OCI-LY7 (cell line): ENCODE measurements around the gene BCAR1. TPM values are rescaled to one million over a fixed set of nuclear protein-coding genes. Genes with fewer than 3 reads are reported as not detected.

Source experiments
- BruUV-seq: library from RNA; stranded (reverse); fragments of 400-500 nt; replicated peaks from 2 replicates; lab custom pipeline; 2021; lab: Mats Ljungman, UMichigan
- CTCF ChIA-PET: fragments of 300-600 bp; sonication (Branson Sonifier 250); formaldehyde crosslinking; loops from one replicate; lab custom pipeline; 2022; ENCODE audit warnings: antibody characterized with exemption; ENCODE audit not compliant: unreplicated experiment; lab: Charles Lee
- POLR2A ChIA-PET: fragments of 300-600 bp; sonication (Branson Sonifier 250); formaldehyde crosslinking; loops from one replicate; lab custom pipeline; 2022; ENCODE audit warnings: antibody characterized with exemption; lab: Charles Lee
- DNase-seq: peaks from one replicate; pipeline ENCODE4 v3.0.0-alpha.2; 2015; ENCODE audit warnings: low spot score
- H2AFZ ChIP-seq: fragments of 200-600 bp; sonication (generic), shearing (Covaris generic); 2 replicates; pipeline ENCODE4 v1.6.1; 2014; ENCODE audit warnings: mild to moderate bottlenecking, antibody characterized with exemption, low read length, moderate library complexity
- H3K27ac ChIP-seq: fragments of 200-600 bp; sonication (generic); 2 replicates; pipeline ENCODE4 v1.5.1; 2014; ENCODE audit warnings: mixed run types, low read depth, mild to moderate bottlenecking, moderate library complexity, low read length, inconsistent platforms; ENCODE audit not compliant: poor library complexity, severe bottlenecking
- H3K36me3 ChIP-seq: fragments of 200-600 bp; sonication (generic); 2 replicates; pipeline ENCODE4 v1.6.1; 2014; ENCODE audit warnings: mild to moderate bottlenecking, antibody characterized with exemption, low read length, moderate library complexity, mixed read lengths; ENCODE audit not compliant: insufficient read depth
- H3K4me1 ChIP-seq: fragments of 200-600 bp; sonication (generic); 2 replicates; pipeline ENCODE4 v1.5.1; 2014; ENCODE audit warnings: mild to moderate bottlenecking, low read length; ENCODE audit not compliant: insufficient read depth, poor library complexity, severe bottlenecking
- H3K4me2 ChIP-seq: fragments of 200-600 bp; sonication (generic); 2 replicates; pipeline ENCODE4 v1.6.1; 2014; ENCODE audit warnings: mild to moderate bottlenecking, low read length
- H3K4me3 ChIP-seq: fragments of 200-600 bp; sonication (generic); 2 replicates; pipeline ENCODE4 v1.5.1; 2014; ENCODE audit warnings: mild to moderate bottlenecking, low read depth, low read length; ENCODE audit not compliant: poor library complexity, severe bottlenecking
- H3K79me2 ChIP-seq: fragments of 200-600 bp; sonication (generic); 2 replicates; pipeline ENCODE4 v1.6.1; 2016; ENCODE audit warnings: low read depth, mild to moderate bottlenecking, low read length, moderate library complexity, mixed read lengths; ENCODE audit not compliant: insufficient read depth
- H3K9me2 ChIP-seq: fragments of 200-600 bp; sonication (generic); 2 replicates; pipeline ENCODE4 v1.6.1; 2016; ENCODE audit warnings: mild to moderate bottlenecking, low read length, mixed read lengths; ENCODE audit not compliant: insufficient read depth
- H3K9me3 ChIP-seq: fragments of 200-600 bp; sonication (generic); 2 replicates; pipeline ENCODE4 v1.6.1; 2014; ENCODE audit warnings: mild to moderate bottlenecking, mixed run types, low read length, mixed read lengths
- H4K20me1 ChIP-seq: fragments of 200-600 bp; sonication (generic); 2 replicates; pipeline ENCODE4 v1.6.1; 2014; ENCODE audit warnings: mild to moderate bottlenecking, antibody characterized with exemption, low read length, moderate library complexity, mixed read lengths; ENCODE audit not compliant: insufficient read depth
- CTCF ChIP-seq: fragments of 200-600 bp; sonication (generic); conservative IDR thresholded peaks from 2 replicates; pipeline ENCODE4 v1.5.1; 2014; ENCODE audit warnings: mild to moderate bottlenecking, antibody characterized with exemption, low read length, moderate library complexity, mixed read lengths
- EZH2phosphoT487 ChIP-seq: fragments of 200-600 bp; sonication (generic); IDR thresholded peaks from 2 replicates; pipeline ENCODE4 v1.6.1; 2018; ENCODE audit warnings: low read depth, borderline replicate concordance, mild to moderate bottlenecking, mixed run types, antibody characterized with exemption, low read length, moderate library complexity, mixed read lengths
- intact Hi-C: fragments of 100-400 bp; cut with micrococcal nuclease; formaldehyde crosslinking; loops from one replicate; pipeline ENCODE4 v1.10.0; 2022; ENCODE audit not compliant: unreplicated experiment
- total RNA-seq, 2 experiments: library from RNA; depleted of rRNA in 1 of 2; stranded (reverse); fragments of >200 nt in 1 of 2; shearing (Covaris generic) in 1 of 2; gene quantifications; 2 replicates each; pipeline ENCODE4 v1.2.3, GENCODE V29; 2014 to 2022

The BCAR1 gene
- total RNA-seq, 2 experiments from 2014 or later: 10.0 to 15.1 TPM

DNA sequence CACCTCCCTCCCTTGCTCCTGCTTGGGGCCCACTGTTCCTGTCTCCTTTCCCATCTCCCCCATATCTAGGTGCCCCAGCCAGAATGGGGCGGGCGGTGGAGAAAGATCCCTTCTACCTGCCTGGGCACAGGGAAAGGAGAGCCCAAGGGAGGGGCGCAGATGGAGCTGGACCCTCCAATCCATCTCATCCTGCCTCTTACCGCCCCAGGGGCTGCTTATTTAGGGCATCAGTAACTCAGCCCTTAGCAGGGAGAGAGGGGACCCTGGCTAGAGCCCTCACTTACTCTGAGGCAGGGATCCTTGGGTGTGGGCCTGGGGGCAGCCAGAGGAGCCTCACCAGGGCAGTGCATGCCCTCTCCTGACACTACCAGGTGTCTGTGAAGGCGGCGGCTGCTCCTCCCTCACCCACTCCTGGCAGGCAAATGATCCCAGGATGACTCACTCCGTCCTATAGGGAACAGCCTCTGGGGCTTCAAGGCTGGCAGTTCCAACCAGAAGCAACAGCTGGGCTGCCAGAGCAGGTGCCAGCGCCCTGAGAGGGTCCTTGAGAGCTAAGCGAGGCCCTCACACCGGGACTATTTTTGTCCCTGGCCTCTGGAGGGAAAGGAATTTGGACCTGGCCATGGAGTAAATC is 16.3 kb upstream of the BCAR1 start:
- H2AFZ ChIP-seq: no peak overlapping the region
- no peaks in the 10 kb centered on the region for H3K79me2 ChIP-seq
- no TSS peak for BruUV-seq
- no peaks in the 10 kb centered on the region for H3K9me3 ChIP-seq
- H4K20me1 ChIP-seq: no peaks in the 10 kb centered on the region
- DNase-seq: no peak
- H3K36me3 ChIP-seq: no peaks in the 10 kb centered on the region
- ChIA-PET POLR2A (interaction anchor here (1.0 kb wide), 1 partner anchor 77 kb away, joined by 5 read pairs; no protein-coding TSS in a partner anchor), CTCF (no interaction called here)
- H3K9me2 ChIP-seq: no peaks in the 10 kb centered on the region
- no peak overlapping the region for H3K4me3 ChIP-seq
- intact Hi-C loops: no loop called here
- no peak for TF ChIP-seq CTCF
- no peak for TF ChIP-seq EZH2phosphoT487
- H3K27ac ChIP-seq: no peak overlapping the region
- H3K4me2 ChIP-seq: no peak overlapping the region
- H3K4me1 ChIP-seq: no peaks in the 10 kb centered on the region

DNA sequence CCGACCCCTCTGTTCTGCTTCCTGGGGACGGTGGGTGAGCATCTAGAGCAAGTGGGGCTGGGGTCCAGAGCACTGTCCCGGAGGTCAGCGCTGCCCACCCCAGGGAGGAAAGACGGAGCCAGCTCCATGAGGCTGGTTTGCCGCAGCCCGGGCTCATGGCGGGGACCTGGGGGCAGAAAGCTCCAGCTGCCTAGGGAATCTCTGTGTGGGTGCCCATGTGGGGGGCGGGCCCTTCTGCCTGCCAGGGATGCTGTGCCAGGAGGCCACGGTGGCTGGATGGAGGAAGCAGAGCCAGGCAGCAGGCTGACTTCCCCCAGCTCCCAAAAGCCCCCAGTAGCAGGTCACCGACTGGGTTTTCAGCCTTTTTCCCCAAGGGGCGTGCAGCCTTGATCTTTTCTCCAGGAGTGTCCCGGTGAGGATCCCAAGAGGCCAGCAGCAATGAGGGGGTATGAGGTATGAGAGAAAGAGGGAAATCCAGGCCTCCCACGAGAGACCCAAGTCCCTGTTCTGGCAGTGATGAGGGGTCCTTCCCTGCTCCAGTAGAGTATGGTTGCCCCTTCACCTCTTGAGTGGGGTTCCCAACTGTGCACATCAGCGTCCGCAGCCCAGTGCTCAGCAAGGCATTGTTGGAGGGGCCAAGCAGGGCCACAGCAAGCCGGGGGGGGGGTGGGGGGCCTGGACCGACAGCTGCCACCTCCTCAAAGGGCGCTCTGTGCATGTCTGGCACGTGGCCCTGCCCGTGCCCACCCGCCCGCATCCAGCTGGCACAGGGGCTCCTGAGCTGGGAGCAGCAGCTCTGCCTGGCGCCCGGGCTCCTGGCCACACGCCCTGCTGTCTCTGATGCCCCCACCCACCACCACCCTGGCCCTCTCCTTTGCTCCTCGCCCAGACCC is 15.6 kb upstream of the BCAR1 start:
- no TSS peak for BruUV-seq

More for the DNA sequence above, 15.6 kb upstream of the BCAR1 start:
- H3K79me2 ChIP-seq: no peaks in the 10 kb centered on the region
- no peaks in the 10 kb centered on the region for H4K20me1 ChIP-seq
- TF ChIP-seq CTCF (no peak), EZH2phosphoT487 (no peak)
- H3K9me3 ChIP-seq: no peaks in the 10 kb centered on the region
- H3K9me2 ChIP-seq: no peaks in the 10 kb centered on the region
- no peaks in the 10 kb centered on the region for H3K36me3 ChIP-seq
- no peak overlapping the region for H3K27ac ChIP-seq
- no peak overlapping the region for H3K4me3 ChIP-seq
- H3K4me2 ChIP-seq: no peak overlapping the region
- CTCF ChIA-PET: interaction anchor here (0.6 to 0.9 kb wide), 2 partner anchors 17 to 84 kb away, joined by 3 to 4 read pairs; no protein-coding TSS in a partner anchor
- no peak for DNase-seq
- intact Hi-C loops: no loop called here
- no peak overlapping the region for H2AFZ ChIP-seq
- H3K4me1 ChIP-seq: no peaks in the 10 kb centered on the region
- POLR2A ChIA-PET: interaction anchor here (0.5 to 1.1 kb wide), 4 partner anchors 12 to 113 kb away, joined by 3 to 4 read pairs (median 4); no protein-coding TSS in a partner anchor
